CD4-positive, alpha-beta T cell (primary cell): ENCODE data around the gene C1orf185. TPM values are rescaled to one million over a fixed set of nuclear protein-coding genes. Genes with fewer than 3 reads are reported as not detected.
A peak's percentile ranks its signal among the peaks of the same experiment; 100 is the strongest.
"Not testable (repeated sequence)": the region's sequence is repeated elsewhere in the genome, so short reads cannot be mapped to it uniquely, and the experiment has no call there.

ENCODE experiments used
- ATAC-seq: fragments of 200-7000 bp; cut with Tn5 transposase; one replicate; pipeline ENCODE4 v1.10.0; 2022; ENCODE audit warnings: mild to moderate bottlenecking; ENCODE audit not compliant: poor library complexity
- CTCF ChIA-PET: fragments of 350-600 bp; sonication (Branson Sonifier 250); formaldehyde crosslinking; loops from one replicate; lab custom pipeline; 2021; ENCODE audit warnings: antibody characterized with exemption, inconsistent platforms; lab: Charles Lee
- POLR2A ChIA-PET: fragments of 350-600 bp; sonication (Branson Sonifier 250); formaldehyde crosslinking; loops from one replicate; lab custom pipeline; 2021; ENCODE audit warnings: antibody characterized with exemption, inconsistent platforms; lab: Charles Lee
- DNase-seq, 14 experiments: peaks; one replicate each; pipeline ENCODE4 v3.0.0-alpha.2; 2013 to 2020; ENCODE audit warnings: mixed read lengths in 2 of 14
- H3K27ac ChIP-seq, 2 donors: one replicate each; pipeline versions ENCODE4 v1.5.1 to v1.7.0; 2013; ENCODE audit warnings: low read length in 2 of 2, low read depth in 1 of 2, mild to moderate bottlenecking in 1 of 2
- H3K27me3 ChIP-seq, 2 experiments: 1 replicate in 1 of 2; 2 replicates in 1 of 2; pipeline versions ENCODE4 v1.6.1 to v1.7.0; 2013; ENCODE audit warnings: low read length in 2 of 2, control low read depth in 1 of 2, mild to moderate bottlenecking in 1 of 2, moderate library complexity in 1 of 2; ENCODE audit not compliant: insufficient read depth in 2 of 2, control insufficient read depth in 1 of 2
- H3K36me3 ChIP-seq: one replicate; pipeline ENCODE4 v1.6.1; 2013; ENCODE audit warnings: low read length, control low read depth; ENCODE audit not compliant: insufficient read depth
- H3K4me1 ChIP-seq: one replicate; pipeline ENCODE4 v1.6.1; 2013; ENCODE audit warnings: low read length, control low read depth; ENCODE audit not compliant: insufficient read depth
- H3K4me3 ChIP-seq: one replicate; pipeline ENCODE4 v1.5.1; 2013; ENCODE audit warnings: mild to moderate bottlenecking, low read length, moderate library complexity
- H3K9me3 ChIP-seq, 2 experiments: 1 replicate in 1 of 2; 2 replicates in 1 of 2; pipeline versions ENCODE4 v1.6.1 to v1.7.0; 2013; ENCODE audit warnings: low read length in 2 of 2, mild to moderate bottlenecking in 2 of 2, control low read depth in 1 of 2, moderate library complexity in 1 of 2; ENCODE audit not compliant: control insufficient read depth in 1 of 2, insufficient read depth in 1 of 2
- H3K27ac Mint-ChIP-seq: one replicate; pipeline ENCODE4 v1.8.0; 2020; ENCODE audit warnings: mixed read lengths
- H3K27me3 Mint-ChIP-seq: one replicate; pipeline ENCODE4 v1.8.0; 2021; ENCODE audit warnings: mixed read lengths
- H3K36me3 Mint-ChIP-seq: one replicate; pipeline ENCODE4 v1.8.0; 2021; ENCODE audit warnings: low read depth, mixed read lengths
- H3K4me1 Mint-ChIP-seq: one replicate; pipeline ENCODE4 v1.8.0; 2021; ENCODE audit warnings: low read depth, mixed read lengths
- H3K4me3 Mint-ChIP-seq: one replicate; pipeline ENCODE4 v1.8.0; 2020; ENCODE audit warnings: mild to moderate bottlenecking, mixed read lengths
- H3K9me3 Mint-ChIP-seq: one replicate; pipeline ENCODE4 v1.8.0; 2020; ENCODE audit warnings: mixed read lengths
- CTCF ChIP-seq: fragments of 200-600 bp; IDR thresholded peaks from one replicate; pipeline ENCODE4 v1.8.0; 2022; ENCODE audit warnings: antibody characterized with exemption, mild to moderate bottlenecking
- intact Hi-C, 2 experiments: fragments of 100-400 bp; cut with DNase I in 1 of 2; cut with micrococcal nuclease in 1 of 2; formaldehyde crosslinking; loops; one replicate each; pipeline versions ENCODE4 v1.15.1 to v1.9.0; 2023 to 2025; cut with DNase I, micrococcal nuclease
- total RNA-seq, 174 experiments: library from RNA in 2 of 174; stranded (reverse) in 2 of 174; gene quantifications; one replicate each; pipeline ENCODE4 v1.2.3 and lab custom pipeline; 2021 to 2026

The C1orf185 gene
- total RNA-seq, 2 experiments from 2014 or later = not detected

- ChIA-PET CTCF (no interaction called here), POLR2A (no interaction called here)
- ATAC-seq = no peak
Measured at GRCh38 chr1:51156752-51157151, 54.7 kb downstream of the C1orf185 start.

GRCh38 chr1:51157395-51157794 is 55.4 kb downstream of the C1orf185 start:
- Mint-ChIP-seq H3K27me3 (peaks cover 11% of the 10 kb centered on the region), H3K27ac (no peak overlapping the region), H3K4me3 (no peak overlapping the region), H3K36me3 (no peaks in the 10 kb centered on the region), H3K4me1 (no peaks in the 10 kb centered on the region), H3K9me3 (peaks cover 4% of the 10 kb centered on the region)
- Histone ChIP-seq H3K4me3 (no peak overlapping the region), H3K27me3 (no peaks in the 10 kb centered on the region), H3K27ac (no peak overlapping the region), H3K9me3 (peaks cover 7 to 17% of the 10 kb centered on the region in 2 experiments), H3K36me3 (no peaks in the 10 kb centered on the region), H3K4me1 (no peaks in the 10 kb centered on the region)
- DNase-seq (no peak), ATAC-seq (no peak)
- CTCF ChIA-PET = no interaction called here
- TF ChIP-seq CTCF = no peak
- POLR2A ChIA-PET = no interaction called here
- intact Hi-C loops = no loop called here

More at GRCh38 chr1:51156752-51157151, 54.7 kb downstream of the C1orf185 start:
- no peaks in the 10 kb centered on the region for H3K27me3 ChIP-seq
- no peaks in the 10 kb centered on the region for H3K4me1 ChIP-seq
- H3K36me3 ChIP-seq = no peaks in the 10 kb centered on the region
- no peak for TF ChIP-seq CTCF
- Mint-ChIP-seq H3K9me3 (peaks cover 4% of the 10 kb centered on the region), H3K27me3 (peaks cover 11% of the 10 kb centered on the region), H3K4me1 (no peaks in the 10 kb centered on the region), H3K36me3 (no peaks in the 10 kb centered on the region), H3K4me3 (no peak overlapping the region), H3K27ac (no peak overlapping the region)
- peak in 1 of 14 experiments; percentile 4 for DNase-seq
- H3K9me3 ChIP-seq = peaks cover 7 to 17% of the 10 kb centered on the region in 2 experiments
- no peak overlapping the region for H3K4me3 ChIP-seq
- no peak overlapping the region for H3K27ac ChIP-seq
- intact Hi-C loops = no loop called here

GRCh38 chr1:51158263-51158662 is 56.2 kb downstream of the C1orf185 start:
- CTCF ChIA-PET = no interaction called here
- intact Hi-C loops = no loop called here
- no peaks in the 10 kb centered on the region for H3K27me3 ChIP-seq
- no peak overlapping the region for H3K27ac ChIP-seq
- DNase-seq (no peak), ATAC-seq (no peak)
- H3K4me3 Mint-ChIP-seq = no peak overlapping the region
- H3K9me3 Mint-ChIP-seq = peaks cover 4% of the 10 kb centered on the region
- no peaks in the 10 kb centered on the region for H3K36me3 ChIP-seq
- no peaks in the 10 kb centered on the region for H3K4me1 Mint-ChIP-seq
- H3K4me1 ChIP-seq = no peaks in the 10 kb centered on the region
- no peak overlapping the region for H3K4me3 ChIP-seq
- no peaks in the 10 kb centered on the region for H3K36me3 Mint-ChIP-seq
- POLR2A ChIA-PET = no interaction called here
- H3K27ac Mint-ChIP-seq = no peak overlapping the region
- no peak for TF ChIP-seq CTCF
- H3K9me3 ChIP-seq = peaks cover 7 to 16% of the 10 kb centered on the region in 2 experiments
- H3K27me3 Mint-ChIP-seq = peaks cover 11% of the 10 kb centered on the region

DNA sequence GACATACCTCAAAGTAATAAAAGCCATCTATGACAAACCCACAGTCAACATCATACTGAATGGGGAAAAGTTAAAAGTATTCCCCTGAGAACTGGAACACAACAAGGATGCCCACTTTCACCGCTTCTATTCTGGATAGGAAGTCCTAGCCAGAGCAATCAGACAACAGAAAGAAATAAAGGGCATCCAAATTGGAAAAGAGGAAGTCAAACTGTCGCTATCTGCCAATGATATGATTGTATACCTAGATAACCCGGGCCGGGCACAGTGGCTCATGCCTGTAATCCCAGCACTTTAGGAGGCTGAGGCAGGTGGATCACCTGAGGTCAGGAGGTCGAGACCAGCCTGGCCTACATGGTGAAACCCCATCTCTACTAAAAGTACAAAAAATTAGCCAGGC is 60.5 kb downstream of the C1orf185 start:
- POLR2A ChIA-PET, H3K4me1 ChIP-seq, DNase-seq, H3K9me3 ChIP-seq, H3K9me3 Mint-ChIP-seq, H3K36me3 ChIP-seq, H3K27ac ChIP-seq, H3K4me3 ChIP-seq, H3K36me3 Mint-ChIP-seq, ATAC-seq, H3K27me3 ChIP-seq, H3K27ac Mint-ChIP-seq, H3K4me3 Mint-ChIP-seq, CTCF ChIA-PET, intact Hi-C loops, H3K27me3 Mint-ChIP-seq, H3K4me1 Mint-ChIP-seq: not testable (repeated sequence)
